Measurements from ENCODE around the gene COPS3. TPM values are rescaled to one million over a fixed set of nuclear protein-coding genes. Genes with fewer than 3 reads are reported as not detected.

Gene COPS3
- total and polyA plus RNA-seq, 2 of the 8 experiments (the other 6 are each of a cell fraction or from before 2014, with no cell fraction given): 82.9 to 110 TPM

DNA sequence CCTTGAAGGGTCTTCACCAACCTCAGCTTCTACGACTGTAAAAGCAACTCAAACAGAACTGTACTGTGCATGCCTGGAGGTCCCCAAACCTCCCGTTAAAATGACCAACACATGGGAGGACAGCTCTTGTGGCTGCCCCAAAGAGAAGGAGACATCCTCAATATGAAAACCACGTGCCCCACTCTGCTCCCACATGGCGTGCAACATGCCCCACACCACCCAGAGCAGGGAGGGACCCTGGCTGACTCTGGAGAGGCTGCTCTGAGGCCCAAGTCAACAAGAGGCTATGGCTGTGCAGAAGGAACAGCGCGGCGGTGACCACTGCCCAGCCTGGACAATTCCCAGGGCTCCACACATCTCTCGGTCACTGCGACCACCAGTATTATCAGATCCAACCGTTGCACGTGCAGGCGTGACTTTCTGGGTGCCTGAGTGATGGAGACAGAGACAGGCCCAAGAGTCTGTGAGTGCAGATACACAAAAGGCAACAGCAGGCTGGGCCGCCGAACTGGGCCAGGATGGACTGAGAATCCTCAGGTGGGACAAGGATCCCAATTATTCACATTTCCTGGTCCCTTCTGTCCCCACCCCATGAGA, 76.3 kb downstream of the COPS3 start (continued):
- no peak for TF ChIP-seq RXRA (IDR thresholded peaks at IDR 0.05; ENCODE audit: insufficient read depth, low read depth, low read length)
- TF ChIP-seq PHF8 (conservative IDR thresholded peaks at IDR 0.05; ENCODE audit: low read depth, low read length): no peak
- TF ChIP-seq CBX5 (IDR thresholded peaks at IDR 0.05; ENCODE audit: low read depth, low read length): no peak
- TF ChIP-seq KDM5A (IDR thresholded peaks at IDR 0.05; ENCODE audit: low read length): no peak
- no peak for TF ChIP-seq CREB1 (IDR thresholded peaks at IDR 0.05)
- no peak for TF ChIP-seq SIRT6 (IDR thresholded peaks at IDR 0.05; ENCODE audit: low read length)
- TF ChIP-seq, protein P1, sequence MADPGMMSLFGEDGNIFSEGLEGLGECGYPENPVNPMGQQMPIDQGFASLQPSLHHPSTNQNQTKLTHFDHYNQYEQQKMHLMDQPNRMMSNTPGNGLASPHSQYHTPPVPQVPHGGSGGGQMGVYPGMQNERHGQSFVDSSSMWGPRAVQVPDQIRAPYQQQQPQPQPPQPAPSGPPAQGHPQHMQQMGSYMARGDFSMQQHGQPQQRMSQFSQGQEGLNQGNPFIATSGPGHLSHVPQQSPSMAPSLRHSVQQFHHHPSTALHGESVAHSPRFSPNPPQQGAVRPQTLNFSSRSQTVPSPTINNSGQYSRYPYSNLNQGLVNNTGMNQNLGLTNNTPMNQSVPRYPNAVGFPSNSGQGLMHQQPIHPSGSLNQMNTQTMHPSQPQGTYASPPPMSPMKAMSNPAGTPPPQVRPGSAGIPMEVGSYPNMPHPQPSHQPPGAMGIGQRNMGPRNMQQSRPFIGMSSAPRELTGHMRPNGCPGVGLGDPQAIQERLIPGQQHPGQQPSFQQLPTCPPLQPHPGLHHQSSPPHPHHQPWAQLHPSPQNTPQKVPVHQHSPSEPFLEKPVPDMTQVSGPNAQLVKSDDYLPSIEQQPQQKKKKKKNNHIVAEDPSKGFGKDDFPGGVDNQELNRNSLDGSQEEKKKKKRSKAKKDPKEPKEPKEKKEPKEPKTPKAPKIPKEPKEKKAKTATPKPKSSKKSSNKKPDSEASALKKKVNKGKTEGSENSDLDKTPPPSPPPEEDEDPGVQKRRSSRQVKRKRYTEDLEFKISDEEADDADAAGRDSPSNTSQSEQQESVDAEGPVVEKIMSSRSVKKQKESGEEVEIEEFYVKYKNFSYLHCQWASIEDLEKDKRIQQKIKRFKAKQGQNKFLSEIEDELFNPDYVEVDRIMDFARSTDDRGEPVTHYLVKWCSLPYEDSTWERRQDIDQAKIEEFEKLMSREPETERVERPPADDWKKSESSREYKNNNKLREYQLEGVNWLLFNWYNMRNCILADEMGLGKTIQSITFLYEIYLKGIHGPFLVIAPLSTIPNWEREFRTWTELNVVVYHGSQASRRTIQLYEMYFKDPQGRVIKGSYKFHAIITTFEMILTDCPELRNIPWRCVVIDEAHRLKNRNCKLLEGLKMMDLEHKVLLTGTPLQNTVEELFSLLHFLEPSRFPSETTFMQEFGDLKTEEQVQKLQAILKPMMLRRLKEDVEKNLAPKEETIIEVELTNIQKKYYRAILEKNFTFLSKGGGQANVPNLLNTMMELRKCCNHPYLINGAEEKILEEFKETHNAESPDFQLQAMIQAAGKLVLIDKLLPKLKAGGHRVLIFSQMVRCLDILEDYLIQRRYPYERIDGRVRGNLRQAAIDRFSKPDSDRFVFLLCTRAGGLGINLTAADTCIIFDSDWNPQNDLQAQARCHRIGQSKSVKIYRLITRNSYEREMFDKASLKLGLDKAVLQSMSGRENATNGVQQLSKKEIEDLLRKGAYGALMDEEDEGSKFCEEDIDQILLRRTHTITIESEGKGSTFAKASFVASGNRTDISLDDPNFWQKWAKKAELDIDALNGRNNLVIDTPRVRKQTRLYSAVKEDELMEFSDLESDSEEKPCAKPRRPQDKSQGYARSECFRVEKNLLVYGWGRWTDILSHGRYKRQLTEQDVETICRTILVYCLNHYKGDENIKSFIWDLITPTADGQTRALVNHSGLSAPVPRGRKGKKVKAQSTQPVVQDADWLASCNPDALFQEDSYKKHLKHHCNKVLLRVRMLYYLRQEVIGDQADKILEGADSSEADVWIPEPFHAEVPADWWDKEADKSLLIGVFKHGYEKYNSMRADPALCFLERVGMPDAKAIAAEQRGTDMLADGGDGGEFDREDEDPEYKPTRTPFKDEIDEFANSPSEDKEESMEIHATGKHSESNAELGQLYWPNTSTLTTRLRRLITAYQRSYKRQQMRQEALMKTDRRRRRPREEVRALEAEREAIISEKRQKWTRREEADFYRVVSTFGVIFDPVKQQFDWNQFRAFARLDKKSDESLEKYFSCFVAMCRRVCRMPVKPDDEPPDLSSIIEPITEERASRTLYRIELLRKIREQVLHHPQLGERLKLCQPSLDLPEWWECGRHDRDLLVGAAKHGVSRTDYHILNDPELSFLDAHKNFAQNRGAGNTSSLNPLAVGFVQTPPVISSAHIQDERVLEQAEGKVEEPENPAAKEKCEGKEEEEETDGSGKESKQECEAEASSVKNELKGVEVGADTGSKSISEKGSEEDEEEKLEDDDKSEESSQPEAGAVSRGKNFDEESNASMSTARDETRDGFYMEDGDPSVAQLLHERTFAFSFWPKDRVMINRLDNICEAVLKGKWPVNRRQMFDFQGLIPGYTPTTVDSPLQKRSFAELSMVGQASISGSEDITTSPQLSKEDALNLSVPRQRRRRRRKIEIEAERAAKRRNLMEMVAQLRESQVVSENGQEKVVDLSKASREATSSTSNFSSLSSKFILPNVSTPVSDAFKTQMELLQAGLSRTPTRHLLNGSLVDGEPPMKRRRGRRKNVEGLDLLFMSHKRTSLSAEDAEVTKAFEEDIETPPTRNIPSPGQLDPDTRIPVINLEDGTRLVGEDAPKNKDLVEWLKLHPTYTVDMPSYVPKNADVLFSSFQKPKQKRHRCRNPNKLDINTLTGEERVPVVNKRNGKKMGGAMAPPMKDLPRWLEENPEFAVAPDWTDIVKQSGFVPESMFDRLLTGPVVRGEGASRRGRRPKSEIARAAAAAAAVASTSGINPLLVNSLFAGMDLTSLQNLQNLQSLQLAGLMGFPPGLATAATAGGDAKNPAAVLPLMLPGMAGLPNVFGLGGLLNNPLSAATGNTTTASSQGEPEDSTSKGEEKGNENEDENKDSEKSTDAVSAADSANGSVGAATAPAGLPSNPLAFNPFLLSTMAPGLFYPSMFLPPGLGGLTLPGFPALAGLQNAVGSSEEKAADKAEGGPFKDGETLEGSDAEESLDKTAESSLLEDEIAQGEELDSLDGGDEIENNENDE (IDR thresholded peaks at IDR 0.05; ENCODE audit: insufficient replicate concordance, low read length): no peak
- no peak for TF ChIP-seq SRF (IDR thresholded peaks at IDR 0.05; ENCODE audit: low read depth, low read length)
